WERI-Rb-1 (cell line): Measurements from ENCODE around the gene SLC30A4.
A peak's percentile ranks its signal among the peaks of the same experiment; 100 is the strongest.

Experiments
- DNase-seq: peaks from one replicate; pipeline ENCODE4 v3.0.0-alpha.2; 2020
- H3K27ac ChIP-seq: fragments of 250-450 bp; sonication (Bioruptor Pico); 2 replicates; pipeline ENCODE4 v1.5.1; 2020; ENCODE audit warnings: mild to moderate bottlenecking, moderate library complexity
- H3K27me3 ChIP-seq: fragments of 250-450 bp; sonication (Bioruptor Pico); 2 replicates; pipeline ENCODE4 v1.5.1; 2021; ENCODE audit warnings: mild to moderate bottlenecking, low read depth, moderate library complexity; ENCODE audit not compliant: insufficient read depth, severe bottlenecking
- H3K36me3 ChIP-seq: fragments of 250-450 bp; sonication (Bioruptor Pico); 2 replicates; pipeline ENCODE4 v1.5.1; 2020; ENCODE audit warnings: mild to moderate bottlenecking, moderate library complexity
- H3K4me3 ChIP-seq: 2 replicates; pipeline ENCODE4 v1.5.1; 2011; ENCODE audit warnings: low read depth, mild to moderate bottlenecking, control low read depth, low read length
- H3K9me3 ChIP-seq: fragments of 250-450 bp; sonication (Bioruptor Pico); 2 replicates; pipeline ENCODE4 v1.5.1; 2021; ENCODE audit warnings: mild to moderate bottlenecking, moderate library complexity; ENCODE audit not compliant: severe bottlenecking
- TF ChIP-seq, protein P1 (sequence below): IDR thresholded peaks from 2 replicates; pipeline ENCODE4 v1.5.1; 2011; ENCODE audit warnings: low read depth, mild to moderate bottlenecking, control low read depth, inconsistent platforms, low read length

The SLC30A4 gene, protein sequence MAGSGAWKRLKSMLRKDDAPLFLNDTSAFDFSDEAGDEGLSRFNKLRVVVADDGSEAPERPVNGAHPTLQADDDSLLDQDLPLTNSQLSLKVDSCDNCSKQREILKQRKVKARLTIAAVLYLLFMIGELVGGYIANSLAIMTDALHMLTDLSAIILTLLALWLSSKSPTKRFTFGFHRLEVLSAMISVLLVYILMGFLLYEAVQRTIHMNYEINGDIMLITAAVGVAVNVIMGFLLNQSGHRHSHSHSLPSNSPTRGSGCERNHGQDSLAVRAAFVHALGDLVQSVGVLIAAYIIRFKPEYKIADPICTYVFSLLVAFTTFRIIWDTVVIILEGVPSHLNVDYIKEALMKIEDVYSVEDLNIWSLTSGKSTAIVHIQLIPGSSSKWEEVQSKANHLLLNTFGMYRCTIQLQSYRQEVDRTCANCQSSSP

DNA sequence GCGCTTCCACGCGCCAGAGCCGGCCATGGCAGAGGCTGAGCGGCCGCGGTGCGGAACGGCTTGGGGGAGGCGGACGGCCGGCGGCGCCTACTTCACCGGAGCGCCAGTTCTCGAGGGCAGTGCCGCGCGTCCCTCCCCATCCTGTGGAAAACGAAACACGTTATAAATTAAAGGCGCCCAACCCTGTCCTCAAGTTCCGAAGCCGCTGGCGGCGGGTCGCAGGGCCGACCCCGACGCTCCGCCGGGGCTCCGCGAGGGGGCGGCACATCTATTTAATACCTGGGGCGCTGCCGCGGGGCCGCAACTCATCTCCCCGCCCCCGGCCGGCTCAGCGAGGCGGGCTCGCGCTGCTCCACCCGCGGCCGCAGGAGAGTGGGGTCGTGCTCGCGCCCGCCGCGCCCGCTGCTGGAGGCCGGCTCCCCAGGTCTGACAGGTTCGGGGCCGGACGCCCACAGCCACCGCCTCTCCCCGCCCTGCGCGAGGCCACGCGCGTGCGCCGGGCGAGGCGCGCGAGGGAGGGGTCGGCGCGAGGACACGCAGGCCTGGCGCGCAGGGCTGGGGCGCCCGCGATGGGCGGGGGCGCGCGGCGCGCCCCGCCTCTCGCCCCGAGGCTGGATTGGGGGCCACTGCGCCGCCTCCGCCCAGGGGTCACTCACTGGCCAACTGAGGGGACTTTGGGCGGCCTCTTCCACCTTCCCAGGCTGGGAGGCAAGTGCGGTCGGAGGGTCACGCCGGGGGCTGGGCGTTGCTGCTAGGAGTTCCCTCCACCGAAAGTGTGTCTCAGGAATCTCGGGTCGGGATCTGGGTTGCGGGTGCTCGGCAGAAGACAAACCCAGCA, at the start of gene SLC30A4:
Gene SLC30A4, minus strand, starts transcription at position 428 of the 838 bp plus-strand sequence. Its CDS starts 401 bp downstream, at position 27.
- Histone ChIP-seq H3K9me3 (no peaks in the 10 kb centered on the region), H3K27ac (peak within 1 kb of the TSS; percentile 66), H3K27me3 (no peaks in the 10 kb centered on the region), H3K4me3 (peak within 1 kb of the TSS; percentile 91), H3K36me3 (peaks cover 4% of the 10 kb centered on the region; the same call in 1 of the 2 replicates)
- TF ChIP-seq, protein P1, sequence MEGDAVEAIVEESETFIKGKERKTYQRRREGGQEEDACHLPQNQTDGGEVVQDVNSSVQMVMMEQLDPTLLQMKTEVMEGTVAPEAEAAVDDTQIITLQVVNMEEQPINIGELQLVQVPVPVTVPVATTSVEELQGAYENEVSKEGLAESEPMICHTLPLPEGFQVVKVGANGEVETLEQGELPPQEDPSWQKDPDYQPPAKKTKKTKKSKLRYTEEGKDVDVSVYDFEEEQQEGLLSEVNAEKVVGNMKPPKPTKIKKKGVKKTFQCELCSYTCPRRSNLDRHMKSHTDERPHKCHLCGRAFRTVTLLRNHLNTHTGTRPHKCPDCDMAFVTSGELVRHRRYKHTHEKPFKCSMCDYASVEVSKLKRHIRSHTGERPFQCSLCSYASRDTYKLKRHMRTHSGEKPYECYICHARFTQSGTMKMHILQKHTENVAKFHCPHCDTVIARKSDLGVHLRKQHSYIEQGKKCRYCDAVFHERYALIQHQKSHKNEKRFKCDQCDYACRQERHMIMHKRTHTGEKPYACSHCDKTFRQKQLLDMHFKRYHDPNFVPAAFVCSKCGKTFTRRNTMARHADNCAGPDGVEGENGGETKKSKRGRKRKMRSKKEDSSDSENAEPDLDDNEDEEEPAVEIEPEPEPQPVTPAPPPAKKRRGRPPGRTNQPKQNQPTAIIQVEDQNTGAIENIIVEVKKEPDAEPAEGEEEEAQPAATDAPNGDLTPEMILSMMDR: peak; percentile 48
- DNase-seq: peak; percentile 65

DNA sequence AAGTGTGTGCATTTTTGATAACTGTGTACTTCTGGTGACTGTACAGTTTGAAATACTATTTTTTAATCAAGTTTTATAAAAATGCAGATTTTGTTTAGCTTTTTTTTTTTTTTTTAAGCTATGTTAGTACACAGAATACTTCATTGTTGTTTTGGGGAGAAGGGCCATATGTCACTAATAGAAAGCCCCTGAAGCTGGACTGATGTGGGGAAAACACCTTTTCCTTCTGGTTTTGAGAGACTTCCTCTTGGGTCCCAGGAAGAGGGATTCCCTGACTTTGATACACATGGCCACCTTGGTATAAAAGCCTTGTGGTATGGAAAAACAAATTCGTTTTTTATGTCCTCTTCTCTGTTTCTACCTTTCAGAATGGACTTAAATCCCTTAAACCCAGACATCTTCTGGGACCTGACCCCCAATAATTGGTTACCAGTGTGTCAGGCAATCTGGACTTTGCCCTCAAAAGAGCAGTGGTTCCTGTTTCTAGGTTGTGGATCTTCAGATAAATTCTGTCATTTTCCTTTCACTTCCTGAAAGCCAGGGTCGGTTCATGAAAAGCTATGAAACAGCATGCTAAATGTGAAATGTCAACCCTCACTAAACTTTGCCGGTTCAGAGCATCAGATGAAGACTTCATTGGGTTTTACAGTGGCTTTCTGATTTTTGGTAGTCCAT, 33.5 kb upstream of the SLC30A4 start:
- Histone ChIP-seq H3K27ac (no peak overlapping the region), H3K36me3 (no peaks in the 10 kb centered on the region), H3K4me3 (no peak overlapping the region), H3K27me3 (no peaks in the 10 kb centered on the region), H3K9me3 (no peaks in the 10 kb centered on the region)
- DNase-seq: no peak
- TF ChIP-seq, protein P1: no peak

DNA sequence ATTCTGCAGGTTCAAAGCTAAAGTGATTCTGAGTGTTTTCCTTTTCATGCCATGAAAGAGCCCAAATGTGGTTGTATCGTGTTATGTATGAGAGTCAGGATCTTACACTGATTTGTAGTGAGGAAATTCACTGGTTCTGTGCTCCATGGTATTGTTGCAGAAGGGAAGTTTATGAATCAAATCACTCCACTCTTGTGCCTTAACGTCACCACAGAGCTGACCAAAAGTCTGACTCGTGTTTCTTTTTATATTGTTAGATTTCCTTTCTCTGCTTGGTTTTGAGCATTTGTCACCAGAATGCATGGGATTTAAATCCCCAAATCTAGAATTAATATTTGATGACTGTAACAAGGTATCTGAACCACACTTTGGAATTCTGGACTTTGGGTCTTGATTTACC, 29.1 kb upstream of the SLC30A4 start:
- H3K4me3 ChIP-seq: no peak overlapping the region
- H3K27me3 ChIP-seq: no peaks in the 10 kb centered on the region
- no peaks in the 10 kb centered on the region for H3K36me3 ChIP-seq
- H3K9me3 ChIP-seq: no peaks in the 10 kb centered on the region
- H3K27ac ChIP-seq: no peak overlapping the region
- DNase-seq: no peak
- TF ChIP-seq, protein P1: no peak

DNA sequence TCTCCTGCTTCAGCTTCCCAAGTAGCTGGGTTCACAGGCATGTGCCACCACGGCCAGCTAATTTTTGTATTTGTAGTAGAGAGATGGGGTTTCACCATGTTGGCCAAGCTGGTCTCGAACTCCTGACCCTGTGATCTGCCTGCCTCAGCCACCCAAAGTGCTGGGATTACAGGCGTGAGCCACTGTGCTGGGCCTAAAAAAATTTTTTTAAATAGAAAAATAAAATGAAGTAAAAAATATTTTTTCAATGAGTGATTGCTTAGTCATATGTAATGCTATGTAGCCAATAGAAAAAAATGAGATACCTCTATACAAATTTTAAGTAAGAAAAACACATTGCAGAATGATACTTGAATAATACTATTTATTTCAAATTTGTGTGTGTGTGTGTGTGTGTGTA, 27.9 kb upstream of the SLC30A4 start:
- Histone ChIP-seq H3K36me3 (no peaks in the 10 kb centered on the region), H3K9me3 (no peaks in the 10 kb centered on the region), H3K27ac (no peak overlapping the region), H3K27me3 (no peaks in the 10 kb centered on the region), H3K4me3 (no peak overlapping the region)
- DNase-seq: no peak
- TF ChIP-seq, protein P1: no peak

DNA sequence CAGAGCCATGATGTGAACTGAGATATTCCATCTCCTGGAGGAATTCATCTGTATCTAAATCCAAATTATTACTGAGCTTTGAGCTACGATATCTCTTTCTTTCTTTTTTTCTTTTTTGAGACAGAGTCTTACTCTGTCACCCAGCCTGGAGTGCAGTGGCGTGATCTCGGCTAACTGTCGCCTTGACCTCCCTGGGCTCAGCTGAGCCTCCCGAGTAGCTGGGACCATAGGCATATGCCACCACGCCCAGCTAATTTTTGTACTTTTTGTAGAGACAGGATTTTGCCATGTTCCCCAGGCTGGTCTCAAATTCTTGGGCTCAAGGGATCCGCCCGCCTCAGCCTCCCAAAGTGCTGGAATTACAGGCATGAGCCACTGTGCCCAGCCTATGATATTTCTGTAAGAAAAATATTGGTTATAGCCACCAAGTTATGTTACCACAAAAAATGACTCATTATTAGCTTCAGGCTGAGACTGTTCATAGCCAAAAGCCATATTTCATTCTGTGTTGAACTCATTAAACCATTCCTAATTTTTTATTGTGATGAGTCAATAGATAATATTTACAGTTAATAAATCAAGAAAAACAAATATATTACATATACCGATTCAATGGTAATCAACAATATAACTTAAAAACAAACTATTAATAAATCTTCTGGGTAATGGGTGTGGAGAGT, 27.1 kb upstream of the SLC30A4 start:
- TF ChIP-seq, protein P1: no peak
- Histone ChIP-seq H3K36me3 (no peaks in the 10 kb centered on the region), H3K4me3 (no peak overlapping the region), H3K27me3 (no peaks in the 10 kb centered on the region), H3K9me3 (no peaks in the 10 kb centered on the region), H3K27ac (no peak overlapping the region)
- no peak for DNase-seq
